ACC112 (cell line): ENCODE measurements around the gene CELSR1.

Experiments used
- H2AFZ ChIP-seq: fragments of 200-600 bp; sonication (generic); one replicate; pipeline ENCODE4 v1.6.0; 2017; ENCODE audit warnings: antibody characterized with exemption, low read length; ENCODE audit not compliant: unreplicated experiment
- H3K27ac ChIP-seq: fragments of 200-600 bp; sonication (generic); 2 replicates; pipeline ENCODE4 v1.5.1; 2014; ENCODE audit warnings: low read depth, mild to moderate bottlenecking, antibody characterized with exemption, low read length, moderate library complexity
- H3K27me3 ChIP-seq: fragments of 200-600 bp; sonication (generic); 2 replicates; pipeline ENCODE4 v1.6.1; 2014; ENCODE audit warnings: mild to moderate bottlenecking, antibody characterized with exemption, low read length, moderate library complexity, mixed read lengths; ENCODE audit not compliant: insufficient read depth
- H3K36me3 ChIP-seq: fragments of 200-600 bp; sonication (generic); 2 replicates; pipeline ENCODE4 v1.6.1; 2016; ENCODE audit warnings: mild to moderate bottlenecking, antibody characterized with exemption, low read length, moderate library complexity, mixed read lengths; ENCODE audit not compliant: insufficient read depth
- H3K4me1 ChIP-seq: fragments of 200-600 bp; sonication (generic); one replicate; pipeline ENCODE4 v1.6.1; 2016; ENCODE audit warnings: low read length, mixed read lengths; ENCODE audit not compliant: insufficient read depth, unreplicated experiment, control insufficient read depth
- H3K4me3 ChIP-seq: fragments of 200-600 bp; sonication (generic); 2 replicates; pipeline ENCODE4 v1.5.1; 2014; ENCODE audit warnings: mild to moderate bottlenecking, low read depth, low read length
- H3K79me2 ChIP-seq: fragments of 200-600 bp; sonication (generic); one replicate; pipeline ENCODE4 v1.6.0; 2016; ENCODE audit warnings: low read length; ENCODE audit not compliant: control insufficient read depth, unreplicated experiment, insufficient read depth

CELSR1 gene

DNA sequence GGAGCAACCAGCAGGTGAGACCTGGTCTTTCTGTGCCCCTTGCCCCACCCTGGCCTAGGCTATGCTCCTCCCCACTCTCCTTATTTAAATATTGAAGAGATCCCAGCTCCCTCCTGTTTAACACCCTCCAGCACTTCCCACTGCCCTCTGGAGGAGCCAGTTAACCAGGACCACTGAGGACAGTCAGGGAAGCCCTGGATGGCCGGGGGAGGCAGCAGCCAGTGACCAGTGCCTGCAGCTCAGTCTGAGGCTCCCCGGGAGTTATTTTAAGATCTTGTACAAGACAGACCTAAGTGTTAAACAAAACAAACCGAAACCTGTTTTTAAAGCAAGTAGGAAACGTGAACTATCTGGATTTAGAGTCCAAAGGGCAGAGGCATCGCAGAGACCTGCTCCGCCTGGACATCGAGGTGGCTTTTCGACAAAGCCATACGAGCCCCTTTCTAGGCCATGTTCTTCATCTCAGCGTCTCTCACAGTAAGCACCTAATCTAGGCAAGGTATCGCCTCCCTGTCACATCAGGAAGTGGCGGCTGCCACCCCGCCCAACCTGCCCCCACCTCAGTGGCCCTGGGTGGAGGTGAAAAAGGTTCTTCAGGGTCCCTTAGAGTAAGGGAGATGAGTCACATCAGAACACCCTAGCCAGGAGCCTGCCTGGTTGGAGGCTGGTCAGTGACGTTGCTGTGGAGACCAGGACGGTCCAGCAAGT, 166.7 kb downstream of the CELSR1 start:
- no peak overlapping the region for H3K4me3 ChIP-seq
- no peak overlapping the region for H3K27ac ChIP-seq
- no peaks in the 10 kb centered on the region for H3K4me1 ChIP-seq
- H3K79me2 ChIP-seq, result no peaks in the 10 kb centered on the region
- no peaks in the 10 kb centered on the region for H3K27me3 ChIP-seq
- H2AFZ ChIP-seq, result no peak overlapping the region
- no peaks in the 10 kb centered on the region for H3K36me3 ChIP-seq

DNA sequence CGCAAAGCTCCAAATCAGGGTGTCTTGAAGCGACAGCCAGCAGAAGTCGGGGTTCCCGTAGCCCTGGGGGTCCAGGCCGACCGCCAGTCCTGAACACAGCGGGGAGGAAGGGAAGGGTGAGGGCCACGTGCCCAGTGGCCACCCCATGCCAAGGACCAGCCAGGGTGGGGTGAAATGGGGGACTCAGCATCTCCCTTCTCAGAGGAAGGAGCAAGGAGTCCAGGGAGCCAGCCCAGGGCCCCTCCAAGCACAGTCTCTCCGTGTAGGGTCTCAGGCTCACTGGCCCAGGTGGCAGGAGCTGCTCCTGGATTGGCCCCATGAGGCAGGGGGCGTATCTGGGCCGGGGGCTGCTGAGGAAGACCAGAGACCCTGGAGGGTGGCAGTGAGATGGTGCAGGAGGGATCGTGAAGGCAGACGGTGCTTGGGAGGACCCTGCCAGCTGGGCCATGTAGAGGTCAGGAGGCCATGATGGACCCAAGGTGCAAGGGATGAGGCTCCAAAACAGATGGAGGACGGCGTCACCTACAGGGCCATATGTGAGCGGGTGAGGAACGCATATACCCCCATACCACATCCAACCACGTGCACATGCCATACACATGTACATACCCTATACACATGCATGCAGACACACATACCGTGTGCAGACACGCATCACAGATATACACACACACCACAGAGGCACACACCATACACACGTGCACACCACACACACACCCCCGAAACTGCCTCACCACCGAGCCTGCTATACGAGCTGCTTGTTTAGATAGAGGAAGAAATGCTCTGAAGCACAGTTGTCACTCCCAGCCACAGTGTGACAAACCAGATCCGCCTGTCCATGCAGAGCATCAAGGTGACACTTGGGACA, 167.5 kb downstream of the CELSR1 start:
- no peak overlapping the region for H3K27ac ChIP-seq
- H3K27me3 ChIP-seq, result no peaks in the 10 kb centered on the region
- H2AFZ ChIP-seq, result no peak overlapping the region
- H3K36me3 ChIP-seq, result no peaks in the 10 kb centered on the region
- H3K79me2 ChIP-seq, result no peaks in the 10 kb centered on the region
- H3K4me3 ChIP-seq, result no peak overlapping the region
- H3K4me1 ChIP-seq, result no peaks in the 10 kb centered on the region

DNA sequence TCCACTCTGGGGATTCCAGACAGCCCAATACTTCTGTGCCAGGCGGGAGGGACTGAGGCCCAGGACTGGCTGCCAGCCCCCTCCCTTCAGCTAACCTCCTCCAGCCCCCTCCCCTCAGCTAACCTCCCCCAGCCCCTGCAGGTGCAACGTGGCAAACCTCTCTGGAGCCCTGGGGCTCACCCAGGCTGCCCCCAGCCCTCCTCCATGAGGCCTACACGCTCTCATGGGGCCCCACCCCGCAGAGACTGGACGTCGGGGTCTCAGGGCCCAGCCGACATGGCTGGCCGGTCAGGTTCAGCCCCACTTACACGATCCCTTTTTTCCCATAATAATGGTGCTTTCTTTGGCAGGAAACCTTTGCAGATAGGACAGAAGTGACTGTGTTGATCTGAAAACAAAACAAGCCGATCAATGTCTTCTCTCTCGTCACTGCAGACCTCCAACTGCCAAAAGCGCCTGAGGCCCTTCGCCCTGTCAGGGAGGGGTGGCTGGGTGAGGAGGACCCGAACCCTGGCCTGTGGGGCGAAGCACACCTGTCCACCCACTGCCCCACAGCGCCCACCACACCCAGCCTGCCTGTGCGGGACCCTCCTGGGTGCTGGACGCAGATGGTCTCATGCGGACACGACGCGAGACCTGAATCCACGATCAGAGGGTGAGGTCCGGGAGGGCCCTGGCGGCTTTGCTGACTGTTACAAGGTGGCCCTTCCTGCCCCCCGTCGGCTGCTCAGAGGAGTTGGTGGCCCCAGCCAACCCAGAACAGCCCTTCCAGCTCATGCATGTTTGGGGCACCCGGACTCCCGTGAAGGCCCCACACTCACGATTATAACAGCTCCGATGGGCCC, 168.3 kb downstream of the CELSR1 start:
- no peak overlapping the region for H3K27ac ChIP-seq
- H3K36me3 ChIP-seq, result no peaks in the 10 kb centered on the region

DNA sequence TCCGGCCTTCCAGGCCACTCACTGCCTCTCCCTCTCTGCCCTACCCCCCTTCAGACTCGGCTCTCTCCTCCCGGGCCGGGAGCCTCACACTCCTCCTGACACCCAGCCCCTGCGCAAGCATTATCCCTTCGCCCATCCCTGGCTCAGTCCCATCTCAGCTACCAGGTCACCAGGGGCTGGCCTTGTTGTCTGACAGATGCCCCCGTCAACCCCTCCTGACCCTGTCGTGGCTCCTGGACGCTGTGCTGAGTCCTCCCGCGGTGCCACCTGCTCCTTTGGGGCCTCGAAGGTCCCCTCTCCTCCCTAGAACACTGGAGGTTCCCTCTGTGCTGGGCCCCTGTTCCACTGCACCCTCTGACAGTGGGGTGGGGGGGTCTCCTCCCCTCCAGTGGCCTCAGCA, 169.0 kb downstream of the CELSR1 start:
- H3K27ac ChIP-seq, result no peak overlapping the region
- no peak overlapping the region for H3K4me3 ChIP-seq
- no peaks in the 10 kb centered on the region for H3K79me2 ChIP-seq
- H3K36me3 ChIP-seq, result no peaks in the 10 kb centered on the region
- H3K27me3 ChIP-seq, result no peaks in the 10 kb centered on the region
- no peaks in the 10 kb centered on the region for H3K4me1 ChIP-seq
- H2AFZ ChIP-seq, result no peak overlapping the region

More for the DNA sequence above, 168.3 kb downstream of the CELSR1 start:
- Histone ChIP-seq H3K4me3 (no peak overlapping the region), H3K79me2 (no peaks in the 10 kb centered on the region), H3K4me1 (no peaks in the 10 kb centered on the region), H2AFZ (no peak overlapping the region), H3K27me3 (no peaks in the 10 kb centered on the region)

DNA sequence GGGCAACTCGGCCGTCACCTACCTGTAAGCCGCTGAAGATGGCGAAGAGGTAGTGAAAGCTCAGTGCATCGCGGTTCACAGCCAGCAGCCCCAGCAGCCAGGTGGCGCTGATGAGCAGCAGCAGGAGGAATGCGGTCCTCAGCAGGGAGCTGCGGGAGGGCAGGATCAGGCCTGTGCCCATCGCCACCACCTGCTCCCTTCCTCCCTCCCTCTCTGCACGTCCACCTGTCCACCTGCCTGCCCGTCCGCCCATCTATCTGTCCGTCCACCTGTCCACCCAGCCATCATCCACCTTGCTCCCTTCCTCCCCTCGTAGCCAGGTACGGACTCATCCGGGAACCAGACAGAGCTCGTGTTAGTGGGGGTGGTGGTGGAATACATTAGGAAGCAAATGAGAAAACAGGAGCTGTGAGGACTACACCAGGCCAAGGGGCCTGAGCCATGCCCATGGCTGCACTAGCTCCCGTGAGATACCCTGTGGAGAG, 169.7 kb downstream of the CELSR1 start:
- Histone ChIP-seq H3K36me3 (no peaks in the 10 kb centered on the region), H3K27me3 (no peaks in the 10 kb centered on the region), H2AFZ (no peak overlapping the region), H3K79me2 (no peaks in the 10 kb centered on the region), H3K27ac (no peak overlapping the region), H3K4me1 (no peaks in the 10 kb centered on the region), H3K4me3 (no peak overlapping the region)

DNA sequence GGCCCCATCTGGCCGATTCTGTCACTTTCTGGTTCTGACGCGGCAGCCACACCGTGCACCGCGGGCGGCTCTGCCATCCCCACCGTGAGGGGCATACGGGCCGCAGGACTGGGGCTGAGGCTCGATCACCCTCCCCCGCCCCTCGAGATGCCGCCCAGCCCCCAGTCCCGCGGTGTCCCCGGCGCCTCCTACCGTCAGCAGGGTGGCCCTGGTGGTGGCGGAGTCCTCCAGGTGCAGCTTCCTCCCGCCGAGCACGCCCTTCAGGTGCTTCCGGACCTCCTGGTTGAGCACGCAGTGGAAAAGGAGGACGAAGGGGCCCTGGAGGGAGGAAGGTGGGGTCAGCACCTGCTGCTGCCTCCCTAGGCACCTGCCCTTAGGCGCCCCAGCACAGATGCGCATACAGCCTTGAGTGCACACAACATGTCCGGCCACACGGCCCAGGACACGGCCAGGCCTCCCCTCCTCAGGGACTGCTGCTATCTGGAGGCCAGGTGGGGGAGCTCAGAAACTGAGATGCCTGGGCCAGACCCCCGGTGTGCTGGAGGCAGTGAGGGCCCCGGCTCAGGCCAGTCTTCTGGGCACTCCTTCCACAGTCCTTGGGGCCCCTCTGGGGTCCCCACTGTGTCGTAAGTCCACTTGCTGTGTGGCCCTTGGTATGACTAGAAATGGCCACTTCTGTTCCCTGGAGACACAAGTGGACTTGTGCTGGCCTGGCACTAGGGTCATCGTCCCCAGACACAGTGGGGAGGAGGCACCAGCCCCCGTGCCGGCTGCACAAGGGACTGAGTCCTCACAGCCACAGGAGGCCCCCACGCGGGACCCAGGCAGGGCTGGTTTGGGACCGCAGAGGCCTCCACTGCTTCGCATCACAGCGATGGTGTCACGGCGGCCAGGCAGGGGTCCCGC, 170.4 kb downstream of the CELSR1 start:
- Histone ChIP-seq H3K4me3 (no peak overlapping the region), H3K27ac (no peak overlapping the region), H3K4me1 (no peaks in the 10 kb centered on the region), H2AFZ (no peak overlapping the region), H3K36me3 (no peaks in the 10 kb centered on the region), H3K79me2 (no peaks in the 10 kb centered on the region), H3K27me3 (no peaks in the 10 kb centered on the region)

DNA sequence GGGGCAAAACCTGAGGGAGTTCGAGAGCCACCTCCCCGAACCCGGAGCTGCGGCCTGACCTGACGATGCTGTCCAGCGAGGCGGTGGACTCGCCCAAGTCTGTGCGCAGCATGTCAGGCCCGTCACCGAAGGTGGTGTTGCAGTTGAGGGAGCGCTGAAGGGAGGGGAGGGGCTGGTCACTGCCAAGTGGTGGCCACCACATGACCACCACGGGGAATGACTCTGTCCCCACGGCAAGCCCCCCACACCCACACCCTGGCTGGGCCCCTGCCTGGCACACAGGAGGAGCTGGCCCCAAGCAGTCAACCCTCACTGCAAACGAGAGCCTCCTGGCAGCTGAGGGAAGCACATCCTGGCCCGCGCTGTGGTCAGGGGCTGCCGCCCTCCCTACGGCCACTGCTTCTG, 171.1 kb downstream of the CELSR1 start:
- Histone ChIP-seq H3K27ac (no peak overlapping the region), H3K4me3 (no peak overlapping the region), H2AFZ (no peak overlapping the region), H3K79me2 (no peaks in the 10 kb centered on the region), H3K27me3 (no peaks in the 10 kb centered on the region), H3K4me1 (no peaks in the 10 kb centered on the region), H3K36me3 (no peaks in the 10 kb centered on the region)

DNA sequence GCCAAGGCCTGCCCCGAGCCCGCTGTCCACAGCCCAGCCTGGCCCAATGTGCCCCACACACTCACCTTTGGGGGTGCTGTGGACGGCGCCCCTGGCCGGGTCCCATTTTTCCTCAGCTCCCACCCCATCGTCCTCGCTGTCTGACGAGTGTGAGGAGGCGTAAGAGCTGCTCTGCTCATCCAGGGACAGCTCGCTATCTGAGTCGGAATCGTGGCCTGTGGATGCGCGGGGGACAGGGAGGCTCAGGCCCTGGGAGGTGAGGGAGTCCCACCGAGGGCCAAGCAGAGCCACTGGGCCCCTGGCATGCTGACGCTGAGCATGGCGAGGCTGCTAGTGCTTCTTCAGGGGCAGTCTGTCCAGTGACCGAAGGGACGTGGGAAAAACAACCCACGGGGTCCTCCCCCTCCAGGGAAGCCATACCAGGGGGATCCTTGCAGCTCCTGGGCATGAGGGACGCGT, 172.2 kb downstream of the CELSR1 start:
- Histone ChIP-seq H3K36me3 (no peaks in the 10 kb centered on the region), H3K4me1 (no peaks in the 10 kb centered on the region), H3K27me3 (no peaks in the 10 kb centered on the region), H3K27ac (no peak overlapping the region), H3K79me2 (no peaks in the 10 kb centered on the region), H2AFZ (no peak overlapping the region), H3K4me3 (no peak overlapping the region)

DNA sequence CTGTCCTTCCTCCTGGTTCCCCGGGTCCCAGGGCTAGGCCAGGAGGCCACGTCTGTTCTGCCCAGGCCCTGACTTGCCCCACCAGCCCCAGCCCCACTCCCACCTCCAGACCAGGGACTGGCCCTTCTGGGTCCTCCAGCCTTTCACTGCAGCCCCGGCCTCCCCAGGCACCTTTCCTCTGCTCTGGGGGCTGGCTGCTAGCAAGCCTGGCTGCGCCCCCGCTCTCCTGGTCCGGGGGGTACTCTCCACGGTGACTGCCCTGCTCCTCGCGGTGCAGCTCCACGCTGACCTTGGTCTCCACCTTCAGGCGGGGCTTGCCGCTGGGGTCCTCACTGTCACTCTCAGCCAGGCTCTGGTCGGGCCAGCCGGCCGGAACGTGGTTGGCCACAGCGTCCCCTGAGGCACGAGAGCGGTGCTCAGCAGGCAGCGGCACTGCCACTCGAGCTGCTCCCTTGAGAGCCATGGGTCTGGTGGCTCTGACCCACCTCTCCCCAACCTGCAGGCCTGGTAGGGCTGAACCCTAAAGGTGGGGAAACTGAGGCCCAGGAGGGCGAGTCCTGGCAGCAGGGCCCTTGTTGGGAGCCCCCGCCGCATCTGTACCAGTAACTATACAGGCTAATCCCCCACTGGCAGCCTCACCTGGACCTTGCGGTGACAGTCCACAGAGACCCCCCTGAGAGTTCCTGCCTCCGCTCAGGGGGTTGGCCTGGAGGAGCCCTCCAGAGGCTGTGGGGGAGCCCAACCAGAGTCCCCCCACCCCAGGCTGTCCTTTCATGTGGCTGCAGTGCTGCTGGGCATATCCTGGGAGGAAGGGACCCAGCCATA, 172.9 kb downstream of the CELSR1 start:
- Histone ChIP-seq H2AFZ (no peak overlapping the region), H3K36me3 (no peaks in the 10 kb centered on the region), H3K4me3 (no peak overlapping the region), H3K79me2 (no peaks in the 10 kb centered on the region), H3K27me3 (no peaks in the 10 kb centered on the region), H3K4me1 (no peaks in the 10 kb centered on the region), H3K27ac (no peak overlapping the region)
